GM21619 (cell line): ENCODE measurements around the gene GET3.
"Not testable (repeated sequence)": the region's sequence is repeated elsewhere in the genome, so short reads cannot be mapped to it uniquely, and the experiment has no call there.

ENCODE experiments used
- ATAC-seq: cut with Tn5 transposase; IDR thresholded peaks from one replicate; pipeline ENCODE4 v1.9.1; 2021; ENCODE audit not compliant: unreplicated experiment

GET3 gene

GRCh38 chr19:12715102-12715501 lies 22.2 kb upstream of the GET3 start:
- no peak for ATAC-seq

- ATAC-seq = no peak
Measured at GRCh38 chr19:12715929-12716328, 21.4 kb upstream of the GET3 start.

- no peak for ATAC-seq
Measured at GRCh38 chr19:12720296-12720695, 17.0 kb upstream of the GET3 start.

- ATAC-seq = no peak
Measured at GRCh38 chr19:12720851-12721655, 16.2 kb upstream of the GET3 start.

GRCh38 chr19:12721656-12722565 lies 15.4 kb upstream of the GET3 start:
- peak; percentile 24 for ATAC-seq

GRCh38 chr19:12722566-12723380 lies 14.5 kb upstream of the GET3 start:
- ATAC-seq = peak; percentile 72

GRCh38 chr19:12723381-12723640 lies 14.0 kb upstream of the GET3 start:
- ATAC-seq = no peak

GRCh38 chr19:12723641-12724426 lies 13.5 kb upstream of the GET3 start, which contains the start of gene TNPO2:
Gene TNPO2, minus strand, starts transcription at chr19:12723932. Its CDS starts 2,955 bp downstream, at chr19:12720977.
- no peak for ATAC-seq

GRCh38 chr19:12725612-12726011 lies 11.7 kb upstream of the GET3 start:
- not testable (repeated sequence) for ATAC-seq

- no peak for ATAC-seq
Measured at GRCh38 chr19:12726988-12727316, 10.3 kb upstream of the GET3 start.

- no peak for ATAC-seq
Measured at GRCh38 chr19:12727745-12728433, 9.4 kb upstream of the GET3 start.

GRCh38 chr19:12730064-12730463 lies 7.2 kb upstream of the GET3 start:
- no peak for ATAC-seq

GRCh38 chr19:12731337-12731736 lies 6.0 kb upstream of the GET3 start:
- no peak for ATAC-seq

GRCh38 chr19:12733369-12734214 lies 3.7 kb upstream of the GET3 start:
- ATAC-seq = no peak

- no peak for ATAC-seq
Measured at GRCh38 chr19:12737835-12738351, 596 bp downstream of the GET3 start.

- ATAC-seq = no peak
Measured at GRCh38 chr19:12745166-12745897, 8.0 kb downstream of the GET3 start.

- ATAC-seq = no peak
Measured at GRCh38 chr19:12748489-12748888, 11.2 kb downstream of the GET3 start.

GRCh38 chr19:12749938-12750521 lies 12.7 kb downstream of the GET3 start:
- ATAC-seq = no peak
